Endodermal cell (in vitro differentiated cells): ENCODE data around the gene SLC25A31. TPM values are rescaled to one million over a fixed set of nuclear protein-coding genes. Genes with fewer than 3 reads are reported as not detected.
A peak's percentile ranks its signal among the peaks of the same experiment; 100 is the strongest.

Experiments
- DNase-seq: peaks from one replicate; pipeline ENCODE4 v3.0.0-alpha.2; 2017
- H3K27ac ChIP-seq: 2 replicates; pipeline ENCODE4 v1.5.1; 2013; ENCODE audit warnings: mild to moderate bottlenecking, low read depth, low read length, moderate library complexity
- H3K27me3 ChIP-seq: 2 replicates; pipeline ENCODE4 v1.6.1; 2013; ENCODE audit warnings: mild to moderate bottlenecking, low read length, moderate library complexity; ENCODE audit not compliant: insufficient read depth, control insufficient read depth, poor library complexity, severe bottlenecking
- H3K36me3 ChIP-seq: 2 replicates; pipeline ENCODE4 v1.7.0; 2013; ENCODE audit warnings: mild to moderate bottlenecking, low read length, moderate library complexity; ENCODE audit not compliant: control insufficient read depth, insufficient read depth
- H3K4me1 ChIP-seq: one replicate; pipeline ENCODE4 v1.7.0; 2013; ENCODE audit warnings: low read length; ENCODE audit not compliant: control insufficient read depth, insufficient read depth
- H3K4me3 ChIP-seq: 2 replicates; pipeline ENCODE4 v1.5.1; 2013; ENCODE audit warnings: mild to moderate bottlenecking, low read length, moderate library complexity
- H3K9ac ChIP-seq: 2 replicates; pipeline ENCODE4 v1.6.1; 2013; ENCODE audit warnings: mild to moderate bottlenecking, low read length, moderate library complexity; ENCODE audit not compliant: poor library complexity, severe bottlenecking; ENCODE audit errors: extremely low read depth
- H3K9me3 ChIP-seq: 2 replicates; pipeline ENCODE4 v1.6.1; 2013; ENCODE audit warnings: mild to moderate bottlenecking, low read length, moderate library complexity; ENCODE audit not compliant: control insufficient read depth
- H3K27ac Mint-ChIP-seq: 2 replicates; pipeline ENCODE4 v1.8.0; 2020; ENCODE audit warnings: mixed read lengths
- H3K27me3 Mint-ChIP-seq: 2 replicates; pipeline ENCODE4 v1.8.0; 2021; ENCODE audit warnings: mild to moderate bottlenecking, mixed read lengths; ENCODE audit not compliant: insufficient read depth
- H3K36me3 Mint-ChIP-seq: 2 replicates; pipeline ENCODE4 v1.8.0; 2020; ENCODE audit warnings: low read depth, mixed read lengths
- H3K4me1 Mint-ChIP-seq: 2 replicates; pipeline ENCODE4 v1.8.0; 2020; ENCODE audit warnings: mixed read lengths
- H3K4me3 Mint-ChIP-seq: 2 replicates; pipeline ENCODE4 v1.8.0; 2020; ENCODE audit warnings: mild to moderate bottlenecking, moderate library complexity, mixed read lengths
- H3K9me3 Mint-ChIP-seq: 2 replicates; pipeline ENCODE4 v1.8.0; 2020; ENCODE audit warnings: mild to moderate bottlenecking, mixed read lengths
- CTCF ChIP-seq: fragments of 200-600 bp; sonication (generic); conservative IDR thresholded peaks from 2 replicates; pipeline ENCODE4 v1.5.0; 2021; ENCODE audit warnings: antibody characterized with exemption, mild to moderate bottlenecking
- WGBS, 2 experiments: methylation state at CpG; one replicate each; pipeline versions ENCODE4 v1.1.5 to v1.1.7; 2013; ENCODE audit warnings: missing lambda C conversion rate in 2 of 2, mixed read lengths in 1 of 2; ENCODE audit not compliant: insufficient coverage in 1 of 2, insufficient read length in 1 of 2; 5-methylcytosine and 5-hydroxymethylcytosine counted together
- total RNA-seq, 2 donors: library from RNA; stranded (reverse); fragmentation: NEBNext Ultra II Directional in 1 of 2; extraction: Animal tissue kit (Norgen Biotek cat#: 25700) in 1 of 2; gene quantifications; 2 replicates in 1 of 2; 3 replicates in 1 of 2; pipeline ENCODE4 v1.2.1, GENCODE V29; 2021

The SLC25A31 gene
- total RNA-seq, 2 donors from 2014 or later = not detected

DNA sequence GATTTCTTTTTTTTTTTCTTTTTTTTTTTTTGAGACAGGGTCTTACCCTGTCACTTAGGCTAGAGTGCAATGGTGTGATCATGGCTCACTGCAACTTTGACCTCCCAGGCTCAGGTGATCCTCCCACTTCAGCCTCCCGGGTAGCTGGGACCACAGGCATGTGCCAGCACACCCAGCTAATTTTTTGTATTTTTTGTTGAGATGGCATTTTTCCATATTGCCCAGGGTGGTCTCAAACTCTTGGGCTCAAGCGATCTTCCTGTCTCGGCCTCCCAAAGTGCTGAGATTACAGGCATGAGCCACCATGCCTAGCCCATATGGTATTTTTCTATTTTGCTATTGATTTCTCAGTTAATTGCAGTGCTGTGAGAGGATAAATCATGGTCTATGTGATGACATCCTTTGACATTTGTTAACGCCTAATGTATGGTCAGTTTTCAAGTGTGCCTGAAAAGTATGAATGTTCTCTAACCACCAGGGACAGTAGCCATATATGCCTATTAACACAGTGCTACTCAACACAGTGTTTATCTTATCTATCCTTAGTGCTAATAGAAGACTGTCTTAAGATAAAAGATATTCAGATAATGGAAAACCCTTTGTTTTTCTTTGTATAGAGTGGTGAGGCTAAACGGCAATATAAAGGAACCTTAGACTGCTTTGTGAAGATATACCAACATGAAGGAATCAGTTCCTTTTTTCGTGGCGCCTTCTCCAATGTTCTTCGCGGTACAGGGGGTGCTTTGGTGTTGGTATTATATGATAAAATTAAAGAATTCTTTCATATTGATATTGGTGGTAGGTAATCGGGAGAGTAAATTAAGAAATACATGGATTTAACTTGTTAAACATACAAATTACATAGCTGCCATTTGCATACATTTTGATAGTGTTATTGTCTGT, 42.8 kb downstream of the SLC25A31 start:
- H3K9me3 Mint-ChIP-seq = no peaks in the 10 kb centered on the region
- H3K27me3 ChIP-seq = no peaks in the 10 kb centered on the region
- H3K9ac ChIP-seq = no peak overlapping the region
- H3K27me3 Mint-ChIP-seq = no peaks in the 10 kb centered on the region
- 54 to 87% methylated on average over 3 to 9 of the region's 10 CpGs for WGBS, 2 experiments
- no peaks in the 10 kb centered on the region for H3K36me3 ChIP-seq
- H3K4me3 ChIP-seq = no peak overlapping the region
- TF ChIP-seq CTCF = peak; percentile 35
- no peak for DNase-seq
- no peak overlapping the region for H3K27ac Mint-ChIP-seq
- no peak overlapping the region for H3K27ac ChIP-seq
- no peak overlapping the region for H3K4me3 Mint-ChIP-seq
- H3K4me1 ChIP-seq = peaks cover 13% of the 10 kb centered on the region
- no peaks in the 10 kb centered on the region for H3K36me3 Mint-ChIP-seq
- no peaks in the 10 kb centered on the region for H3K9me3 ChIP-seq
- peaks cover 42% of the 10 kb centered on the region for H3K4me1 Mint-ChIP-seq

GRCh38 chr4:127775843-127776242, 45.6 kb downstream of the SLC25A31 start:
- Mint-ChIP-seq H3K36me3 (no peaks in the 10 kb centered on the region), H3K27ac (no peak overlapping the region), H3K27me3 (peaks cover 6% of the 10 kb centered on the region), H3K4me1 (peaks cover 45% of the 10 kb centered on the region), H3K9me3 (no peaks in the 10 kb centered on the region), H3K4me3 (no peak overlapping the region)
- no peak for DNase-seq
- no peaks in the 10 kb centered on the region for H3K9me3 ChIP-seq
- H3K9ac ChIP-seq = no peak overlapping the region
- TF ChIP-seq CTCF = no peak
- no peak overlapping the region for H3K27ac ChIP-seq
- H3K4me1 ChIP-seq = peaks cover 13% of the 10 kb centered on the region
- H3K27me3 ChIP-seq = peaks cover 1% of the 10 kb centered on the region
- no peaks in the 10 kb centered on the region for H3K36me3 ChIP-seq
- WGBS, 2 experiments = 93% methylated on average over 4 of the region's 4 CpGs; no CpG with 5 or more reads in 1 of the 2 experiments
- no peak overlapping the region for H3K4me3 ChIP-seq

DNA sequence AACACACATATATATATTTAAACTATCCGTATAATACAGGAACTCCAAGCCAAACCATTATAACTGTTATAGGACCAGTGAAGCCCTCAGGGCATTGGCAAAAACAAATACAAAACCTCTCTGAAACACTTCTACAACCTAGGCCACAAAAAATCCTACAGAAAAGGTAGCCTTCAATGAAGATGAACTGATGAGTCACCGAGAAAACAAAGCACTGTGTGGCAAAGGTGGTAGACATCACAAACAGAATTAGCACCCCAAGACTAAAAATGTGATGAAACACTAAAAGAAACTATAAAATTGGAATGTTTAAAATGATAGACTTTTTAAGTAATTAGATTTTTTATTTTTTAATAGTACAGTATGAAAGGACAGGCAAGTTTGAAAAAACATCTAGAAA, 46.4 kb downstream of the SLC25A31 start:
- H3K4me1 ChIP-seq = peaks cover 13% of the 10 kb centered on the region

More for the DNA sequence above, 46.4 kb downstream of the SLC25A31 start:
- Mint-ChIP-seq H3K4me1 (peaks cover 39% of the 10 kb centered on the region), H3K27ac (peak overlapping the region; percentile 80), H3K9me3 (no peaks in the 10 kb centered on the region), H3K4me3 (no peak overlapping the region), H3K27me3 (peaks cover 14% of the 10 kb centered on the region), H3K36me3 (no peaks in the 10 kb centered on the region)
- Histone ChIP-seq H3K27ac (no peak overlapping the region), H3K4me3 (no peak overlapping the region), H3K9ac (no peak overlapping the region), H3K27me3 (peaks cover 8% of the 10 kb centered on the region), H3K9me3 (no peaks in the 10 kb centered on the region), H3K36me3 (no peaks in the 10 kb centered on the region)
- TF ChIP-seq CTCF = no peak
- WGBS, 2 experiments = 86 to 100% methylated on average over 1 to 2 of the region's 2 CpGs
- no peak for DNase-seq
